Measurements from ENCODE around the gene CD9.

DNA sequence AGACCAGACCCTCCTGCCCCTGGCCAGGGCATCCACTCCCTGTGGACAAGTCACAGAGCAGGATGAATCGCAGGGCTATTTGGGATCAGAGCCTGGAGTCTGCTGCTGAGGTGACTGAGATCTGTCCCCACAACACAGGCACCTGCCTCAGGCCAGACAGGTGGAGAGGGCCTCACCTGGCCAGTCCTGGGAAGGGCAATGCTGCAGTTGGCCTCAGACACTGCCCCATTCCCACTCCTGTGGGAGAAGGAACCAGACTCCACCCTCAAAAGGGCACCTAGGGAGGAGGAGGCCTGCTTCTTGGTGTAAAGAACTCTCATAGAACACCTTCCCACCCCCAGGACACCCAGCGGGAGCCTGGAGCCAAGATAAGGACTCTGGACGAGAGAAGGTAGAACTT is 62.0 kb downstream of the CD9 start:
- TF ChIP-seq, protein P1, sequence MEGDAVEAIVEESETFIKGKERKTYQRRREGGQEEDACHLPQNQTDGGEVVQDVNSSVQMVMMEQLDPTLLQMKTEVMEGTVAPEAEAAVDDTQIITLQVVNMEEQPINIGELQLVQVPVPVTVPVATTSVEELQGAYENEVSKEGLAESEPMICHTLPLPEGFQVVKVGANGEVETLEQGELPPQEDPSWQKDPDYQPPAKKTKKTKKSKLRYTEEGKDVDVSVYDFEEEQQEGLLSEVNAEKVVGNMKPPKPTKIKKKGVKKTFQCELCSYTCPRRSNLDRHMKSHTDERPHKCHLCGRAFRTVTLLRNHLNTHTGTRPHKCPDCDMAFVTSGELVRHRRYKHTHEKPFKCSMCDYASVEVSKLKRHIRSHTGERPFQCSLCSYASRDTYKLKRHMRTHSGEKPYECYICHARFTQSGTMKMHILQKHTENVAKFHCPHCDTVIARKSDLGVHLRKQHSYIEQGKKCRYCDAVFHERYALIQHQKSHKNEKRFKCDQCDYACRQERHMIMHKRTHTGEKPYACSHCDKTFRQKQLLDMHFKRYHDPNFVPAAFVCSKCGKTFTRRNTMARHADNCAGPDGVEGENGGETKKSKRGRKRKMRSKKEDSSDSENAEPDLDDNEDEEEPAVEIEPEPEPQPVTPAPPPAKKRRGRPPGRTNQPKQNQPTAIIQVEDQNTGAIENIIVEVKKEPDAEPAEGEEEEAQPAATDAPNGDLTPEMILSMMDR (IDR thresholded peaks at IDR 0.05 in 4 of 5, conservative IDR thresholded peaks at IDR 0.05 in 1 of 5) = no peak
- no peak for TF ChIP-seq POLR2A (IDR thresholded peaks at IDR 0.05)

All from gastrocnemius medialis (tissue), 4 donors.